ENCODE measurements around the gene KIAA1217.

Gene KIAA1217

GRCh38 chr10:24561453-24561852 is 352.5 kb downstream of the KIAA1217 start:
- peak overlapping the region; percentile 10; the same call in 1 of the 2 replicates for H2AFZ ChIP-seq (ENCODE audit: low read length)
- H3K79me2 ChIP-seq (ENCODE audit: insufficient read depth, low read length): no peaks in the 10 kb centered on the region
- H3K4me1 ChIP-seq (ENCODE audit: insufficient read depth, low read length, poor library complexity, severe bottlenecking): peaks cover 4% of the 10 kb centered on the region
- H3K36me3 ChIP-seq (ENCODE audit: insufficient read depth, low read length): no peaks in the 10 kb centered on the region
- H4K20me1 ChIP-seq (ENCODE audit: insufficient read depth, low read length, poor library complexity, severe bottlenecking): no peaks in the 10 kb centered on the region
- H3K4me3 ChIP-seq (ENCODE audit: low read length, poor library complexity, severe bottlenecking): no peak overlapping the region
- no peaks in the 10 kb centered on the region for H3F3A ChIP-seq (ENCODE audit: low read depth)
- H3K9me3 ChIP-seq (ENCODE audit: insufficient read depth, low read depth, low read length): no peaks in the 10 kb centered on the region; the same call in 1 of the 2 replicates
- no peak overlapping the region for H3K4me2 ChIP-seq (ENCODE audit: low read depth, low read length, poor library complexity, severe bottlenecking)
- H3K9ac ChIP-seq (ENCODE audit: low read depth, low read length, poor library complexity, severe bottlenecking): no peak overlapping the region
- no peaks in the 10 kb centered on the region for H3K9me2 ChIP-seq (replicated peaks; ENCODE audit: low read depth, low read length)
- no peaks in the 10 kb centered on the region for H3K27me3 ChIP-seq (ENCODE audit: insufficient read depth, low read length, poor library complexity, severe bottlenecking)
- TF ChIP-seq EZH2phosphoT487 (IDR thresholded peaks at IDR 0.05; ENCODE audit: borderline replicate concordance) (no peak), CTCF (conservative IDR thresholded peaks at IDR 0.05; ENCODE audit: low read length) (no peak)

- H3K79me2 ChIP-seq (ENCODE audit: insufficient read depth, low read length): no peaks in the 10 kb centered on the region
- H3F3A ChIP-seq (ENCODE audit: low read depth): no peaks in the 10 kb centered on the region
- H3K4me2 ChIP-seq (ENCODE audit: low read depth, low read length, poor library complexity, severe bottlenecking): no peak overlapping the region
- no peaks in the 10 kb centered on the region for H3K9me3 ChIP-seq (ENCODE audit: insufficient read depth, low read depth, low read length)
- H3K27me3 ChIP-seq (ENCODE audit: insufficient read depth, low read length, poor library complexity, severe bottlenecking): no peaks in the 10 kb centered on the region
- no peak overlapping the region for H2AFZ ChIP-seq (ENCODE audit: low read length)
- TF ChIP-seq CTCF (conservative IDR thresholded peaks at IDR 0.05; ENCODE audit: low read length) (no peak), EZH2phosphoT487 (IDR thresholded peaks at IDR 0.05; ENCODE audit: borderline replicate concordance) (no peak)
- no peak overlapping the region for H3K4me3 ChIP-seq (ENCODE audit: low read length, poor library complexity, severe bottlenecking)
- no peaks in the 10 kb centered on the region for H4K20me1 ChIP-seq (ENCODE audit: insufficient read depth, low read length, poor library complexity, severe bottlenecking)
- H3K9me2 ChIP-seq (replicated peaks; ENCODE audit: low read depth, low read length): no peaks in the 10 kb centered on the region
- H3K36me3 ChIP-seq (ENCODE audit: insufficient read depth, low read length): no peaks in the 10 kb centered on the region
- H3K9ac ChIP-seq (ENCODE audit: low read depth, low read length, poor library complexity, severe bottlenecking): no peak overlapping the region
- no peaks in the 10 kb centered on the region for H3K4me1 ChIP-seq (ENCODE audit: insufficient read depth, low read length, poor library complexity, severe bottlenecking)
These were observed 359.1 kb downstream of the KIAA1217 start for GRCh38 chr10:24568042-24568441.

GRCh38 chr10:24569330-24569796 is 360.4 kb downstream of the KIAA1217 start:
- H4K20me1 ChIP-seq (ENCODE audit: insufficient read depth, low read length, poor library complexity, severe bottlenecking): no peaks in the 10 kb centered on the region
- H3K4me2 ChIP-seq (ENCODE audit: low read depth, low read length, poor library complexity, severe bottlenecking): no peak overlapping the region
- no peaks in the 10 kb centered on the region for H3K36me3 ChIP-seq (ENCODE audit: insufficient read depth, low read length)
- H3K79me2 ChIP-seq (ENCODE audit: insufficient read depth, low read length): no peaks in the 10 kb centered on the region
- H3K27me3 ChIP-seq (ENCODE audit: insufficient read depth, low read length, poor library complexity, severe bottlenecking): no peaks in the 10 kb centered on the region
- H3F3A ChIP-seq (ENCODE audit: low read depth): no peaks in the 10 kb centered on the region
- no peak overlapping the region for H3K9ac ChIP-seq (ENCODE audit: low read depth, low read length, poor library complexity, severe bottlenecking)
- TF ChIP-seq CTCF (conservative IDR thresholded peaks at IDR 0.05; ENCODE audit: low read length) (no peak), EZH2phosphoT487 (IDR thresholded peaks at IDR 0.05; ENCODE audit: borderline replicate concordance) (no peak)
- no peaks in the 10 kb centered on the region for H3K9me2 ChIP-seq (replicated peaks; ENCODE audit: low read depth, low read length)
- no peaks in the 10 kb centered on the region for H3K4me1 ChIP-seq (ENCODE audit: insufficient read depth, low read length, poor library complexity, severe bottlenecking)
- no peaks in the 10 kb centered on the region for H3K9me3 ChIP-seq (ENCODE audit: insufficient read depth, low read depth, low read length)
- no peak overlapping the region for H3K4me3 ChIP-seq (ENCODE audit: low read length, poor library complexity, severe bottlenecking)
- no peak overlapping the region for H2AFZ ChIP-seq (ENCODE audit: low read length)
